T-helper 2 cell treated with Interferon-gamma antibody and Interleukin-4, amounts not matched to agents 100 ng/mL and 5 ng/mL, for 36 hours (primary cell): ENCODE data around the gene RNU1-4. TPM values are rescaled to one million over a fixed set of nuclear protein-coding genes. Genes with fewer than 3 reads are reported as not detected.
"Not testable (repeated sequence)": the region's sequence is repeated elsewhere in the genome, so short reads cannot be mapped to it uniquely, and the experiment has no call there.

ENCODE experiments used
- intact Hi-C: fragments of 100-400 bp; cut with micrococcal nuclease; formaldehyde crosslinking; loops from one replicate; pipeline ENCODE4 v1.15.1; 2023
- total RNA-seq: library from RNA; stranded (reverse); gene quantifications from 2 replicates; pipeline ENCODE4 v1.2.3, GENCODE V29; 2022

Gene RNU1-4
- total RNA-seq, 1 donor from 2014 or later: 2,343 TPM

- intact Hi-C loops: not testable (repeated sequence)
Observed at GRCh38 chr1:16708704-16709103, 31.6 kb upstream of the RNU1-4 start.

GRCh38 chr1:16709659-16710087, 30.6 kb upstream of the RNU1-4 start:
- intact Hi-C loops: not testable (repeated sequence)

GRCh38 chr1:16710618-16711017, 29.7 kb upstream of the RNU1-4 start:
- intact Hi-C loops: not testable (repeated sequence)

GRCh38 chr1:16712131-16712530, 28.2 kb upstream of the RNU1-4 start:
- intact Hi-C loops: not testable (repeated sequence)

GRCh38 chr1:16712582-16712981, 27.7 kb upstream of the RNU1-4 start:
- intact Hi-C loops: not testable (repeated sequence)

- intact Hi-C loops: not testable (repeated sequence)
Observed at GRCh38 chr1:16712984-16713383, 27.3 kb upstream of the RNU1-4 start.

GRCh38 chr1:16713480-16713879, 26.8 kb upstream of the RNU1-4 start:
- intact Hi-C loops: not testable (repeated sequence)

- intact Hi-C loops: no loop called here
Observed at GRCh38 chr1:16716691-16717335, 23.5 kb upstream of the RNU1-4 start.

GRCh38 chr1:16717336-16718098, 22.8 kb upstream of the RNU1-4 start:
- intact Hi-C loops: no loop called here

GRCh38 chr1:16718099-16718907, 22.0 kb upstream of the RNU1-4 start:
- intact Hi-C loops: not testable (repeated sequence)

- intact Hi-C loops: no loop called here
Observed at GRCh38 chr1:16718908-16719533, 21.3 kb upstream of the RNU1-4 start.

GRCh38 chr1:16719571-16720350, 20.6 kb upstream of the RNU1-4 start:
- intact Hi-C loops: no loop called here

GRCh38 chr1:16720351-16721223, 19.7 kb upstream of the RNU1-4 start:
- intact Hi-C loops: no loop called here

- intact Hi-C loops: no loop called here
Observed at GRCh38 chr1:16721871-16722641, 18.3 kb upstream of the RNU1-4 start.

GRCh38 chr1:16724718-16725438, 15.4 kb upstream of the RNU1-4 start:
- intact Hi-C loops: no loop called here

GRCh38 chr1:16725439-16726245, 14.7 kb upstream of the RNU1-4 start:
- intact Hi-C loops: not testable (repeated sequence)
